Measurements from ENCODE around the gene PLPPR1.
"Not testable (repeated sequence)": the region's sequence is repeated elsewhere in the genome, so short reads cannot be mapped to it uniquely, and the experiment has no call there.

The PLPPR1 gene

DNA sequence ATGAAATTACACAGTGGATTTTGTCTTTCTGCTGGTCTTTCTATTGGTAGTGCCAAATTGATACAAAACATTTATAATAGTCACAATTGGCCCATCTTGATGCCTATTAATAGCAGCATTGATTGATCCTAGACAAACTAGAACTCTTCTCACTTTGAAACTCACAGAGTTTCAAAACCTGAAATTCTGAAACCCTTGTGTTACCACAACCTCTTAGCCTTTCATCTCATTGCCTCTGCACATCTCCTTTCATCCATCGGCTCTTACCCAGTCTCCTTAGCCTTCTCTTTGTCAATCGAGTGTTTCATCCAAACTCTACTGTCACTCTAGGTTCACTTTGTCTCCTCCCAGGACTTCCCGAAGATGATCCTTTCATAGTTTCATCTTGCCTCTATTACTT, 22.1 kb downstream of the PLPPR1 start:
- no peak for DNase-seq

- no peak for DNase-seq
Observed at GRCh38 chr9:101054657-101055056, 26.1 kb downstream of the PLPPR1 start.

GRCh38 chr9:101055516-101055915, 27.0 kb downstream of the PLPPR1 start:
- no peak for DNase-seq

DNA sequence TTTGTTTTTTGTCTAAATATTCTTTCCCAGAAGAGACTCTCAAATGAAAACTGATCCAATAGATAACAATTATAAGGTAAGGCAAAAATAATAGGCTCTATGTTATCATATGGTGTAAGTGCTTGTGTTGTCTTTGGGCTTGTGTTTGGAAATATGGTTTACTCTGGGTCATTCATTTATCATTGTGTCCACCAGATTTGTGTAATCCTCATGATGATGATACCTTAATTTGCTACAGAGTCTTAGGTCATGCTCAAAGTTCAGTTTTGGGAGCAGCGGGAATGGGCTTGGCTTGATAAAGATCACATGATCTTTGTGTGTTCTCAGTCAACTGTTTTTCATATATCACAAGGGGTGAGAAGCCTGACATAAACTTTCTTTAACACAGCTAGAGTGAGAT, 34.2 kb downstream of the PLPPR1 start:
- no peak for DNase-seq

DNA sequence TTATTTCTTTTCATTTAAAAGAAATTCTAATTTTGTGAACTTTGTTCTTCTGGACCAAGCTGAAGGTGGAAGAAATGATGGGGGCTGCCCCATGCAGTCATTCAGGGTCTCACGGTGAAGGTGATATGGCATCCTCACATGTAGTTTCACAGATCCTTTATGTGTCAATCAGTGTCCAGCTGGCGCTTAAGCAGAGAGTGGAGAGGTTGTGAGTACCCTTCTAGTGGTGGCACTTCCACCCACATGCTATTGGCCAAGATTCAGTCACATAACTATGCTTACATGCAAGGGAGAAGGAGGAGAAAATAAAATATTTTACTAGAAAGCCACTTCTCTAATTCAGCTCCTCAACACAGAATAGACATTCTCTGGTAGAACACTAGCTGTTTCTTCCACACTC, 34.7 kb downstream of the PLPPR1 start:
- no peak for DNase-seq

GRCh38 chr9:101064206-101064605, 35.7 kb downstream of the PLPPR1 start:
- DNase-seq = no peak

DNA sequence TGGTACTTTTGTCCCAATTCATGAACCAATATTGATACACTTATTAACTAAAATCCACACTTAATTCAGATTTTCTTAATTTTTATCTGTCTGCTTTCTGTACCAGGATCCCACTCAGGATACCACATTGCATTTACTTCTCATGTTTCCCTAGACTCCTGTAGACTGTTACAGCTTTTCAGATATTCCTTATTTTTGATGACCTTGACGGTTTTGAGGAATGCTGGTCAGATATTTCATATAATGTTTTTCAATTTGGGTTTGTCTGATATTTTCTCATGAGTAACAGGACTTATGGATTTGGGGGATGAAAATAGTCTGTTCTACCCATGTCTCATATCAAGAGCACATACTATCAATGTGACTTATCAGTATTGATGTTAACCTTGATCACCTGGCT, 37.4 kb downstream of the PLPPR1 start:
- DNase-seq = no peak

DNA sequence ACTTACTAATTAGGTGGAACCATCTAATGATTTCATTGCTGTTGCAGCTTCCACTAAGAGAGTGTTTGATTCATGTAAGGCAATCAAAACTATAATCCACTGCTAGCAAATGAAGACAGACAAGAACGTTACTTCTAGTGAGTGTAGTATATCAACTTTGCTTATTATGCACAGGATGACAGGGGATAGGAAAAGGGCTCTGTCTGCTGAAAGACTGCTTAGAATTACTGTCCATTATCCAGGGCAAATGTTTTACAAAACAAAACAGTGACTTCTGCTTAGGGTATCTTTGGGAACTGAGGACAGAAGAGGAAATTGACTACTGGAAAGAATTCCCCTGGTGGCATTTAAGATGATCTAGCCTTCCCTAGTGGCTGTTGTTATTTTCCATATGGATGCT, 40.2 kb downstream of the PLPPR1 start:
- no peak for DNase-seq

- no peak for DNase-seq
Observed at GRCh38 chr9:101072259-101072658, 43.7 kb downstream of the PLPPR1 start.

DNA sequence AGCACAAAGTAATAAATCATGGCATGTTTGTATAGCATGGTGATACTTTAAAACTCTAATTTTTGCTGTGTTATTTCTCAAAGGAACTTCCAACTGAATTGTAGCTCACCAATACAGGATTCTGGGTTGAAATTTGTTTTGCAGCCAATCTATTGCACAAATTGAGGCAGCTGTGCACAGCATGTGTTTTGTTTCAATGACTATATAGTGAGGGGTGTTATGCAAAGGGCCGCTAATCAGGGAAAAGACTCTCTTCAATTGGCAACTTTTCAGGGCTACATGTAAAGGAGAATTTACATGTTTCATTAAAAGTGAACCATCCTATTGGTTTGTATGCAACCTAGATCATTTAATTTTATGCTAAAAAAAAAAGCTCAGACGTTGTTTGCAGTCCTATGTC, 44.6 kb downstream of the PLPPR1 start:
- DNase-seq = no peak

DNA sequence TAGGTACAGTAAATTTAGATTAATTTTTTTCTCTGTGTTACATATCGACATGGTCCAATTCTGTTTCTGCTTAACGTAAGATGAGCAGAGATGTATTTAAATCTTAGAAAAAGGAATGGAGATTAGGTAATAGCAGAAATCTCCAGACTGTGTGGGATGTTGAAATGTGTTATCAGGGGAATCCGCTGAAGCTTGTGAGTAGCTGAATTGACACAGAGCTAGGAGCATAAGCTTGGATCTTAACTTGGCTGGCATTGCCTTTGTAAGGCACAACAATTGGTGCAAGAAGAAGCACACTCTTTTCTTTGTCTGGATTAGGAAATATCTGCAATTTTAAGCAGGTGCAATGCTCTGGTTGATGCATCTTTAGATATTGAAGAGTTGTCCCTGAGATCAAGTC, 53.1 kb downstream of the PLPPR1 start:
- DNase-seq = no peak

DNA sequence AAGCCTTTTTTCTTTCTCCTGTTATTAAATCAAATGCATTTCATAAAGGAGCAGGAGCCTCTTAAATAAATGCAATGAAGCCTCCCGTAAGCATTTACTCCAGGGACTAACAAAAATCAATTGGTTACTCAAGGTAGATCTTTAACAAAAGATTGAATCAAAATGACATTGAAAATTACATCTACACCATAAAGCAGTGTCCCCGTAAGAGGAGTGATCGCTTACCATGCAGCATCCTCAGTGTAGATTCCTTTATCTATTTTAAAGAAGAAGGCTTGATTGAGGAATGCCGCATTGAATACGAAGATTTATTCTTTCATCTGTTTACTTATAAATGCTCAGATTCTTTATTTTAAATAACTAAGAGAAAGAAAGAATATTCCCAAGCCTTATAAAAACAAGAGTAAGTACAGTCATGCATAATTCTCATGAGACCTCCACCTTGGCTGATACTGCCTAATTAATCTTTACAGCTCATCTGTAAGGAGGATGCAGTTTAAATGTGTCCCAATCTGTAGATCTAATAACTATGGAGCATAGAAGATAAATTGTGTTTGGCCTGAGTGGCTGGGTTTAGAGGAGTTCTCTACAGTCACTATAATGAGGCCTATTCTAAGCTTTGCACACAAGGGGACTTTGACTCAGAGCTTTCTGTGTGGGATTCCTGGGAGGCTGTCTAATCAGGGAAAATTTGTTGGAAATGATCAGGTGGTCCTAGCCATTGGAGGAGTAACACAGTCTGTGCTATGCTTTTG, 55.1 kb downstream of the PLPPR1 start:
- DNase-seq = no peak

GRCh38 chr9:101087426-101087825, 58.9 kb downstream of the PLPPR1 start:
- DNase-seq = no peak

DNA sequence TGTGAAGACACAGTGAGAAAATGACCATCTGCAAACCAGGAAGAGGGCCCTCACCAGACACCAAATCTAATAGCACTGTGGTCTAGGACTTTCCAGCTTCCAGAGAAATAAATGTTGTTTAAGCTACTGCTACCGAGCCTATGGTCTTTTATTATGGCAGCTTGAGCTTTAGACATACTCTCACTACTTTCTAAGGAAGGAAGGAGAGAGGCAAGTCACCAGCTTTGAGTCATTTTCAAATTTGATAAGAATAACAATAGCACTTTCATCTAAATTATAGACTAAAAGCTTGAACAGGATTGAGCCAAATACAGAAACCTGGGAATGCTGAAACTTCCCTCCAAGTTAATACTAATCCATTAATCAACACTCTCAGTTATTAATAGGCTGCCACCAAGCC, 64.4 kb downstream of the PLPPR1 start:
- DNase-seq = no peak

DNA sequence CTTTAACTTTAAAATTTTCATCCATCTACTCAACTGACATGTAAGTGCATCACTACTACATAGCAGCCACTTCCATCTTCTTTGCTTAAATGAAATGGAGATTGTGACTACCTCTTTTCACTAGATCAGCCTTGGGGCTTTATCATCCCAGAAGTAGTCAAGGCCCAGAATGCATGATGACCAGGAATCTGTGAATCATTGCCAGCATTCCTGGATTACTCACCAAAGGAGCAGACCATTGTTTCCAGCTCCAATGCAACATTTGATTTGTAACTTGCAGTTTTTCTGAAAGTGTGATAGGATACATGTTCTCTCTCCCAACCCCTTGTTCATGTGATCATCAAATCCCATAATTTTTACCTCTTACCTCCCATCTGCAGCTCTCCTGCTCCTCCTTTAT, 65.1 kb downstream of the PLPPR1 start:
- DNase-seq = no peak

DNA sequence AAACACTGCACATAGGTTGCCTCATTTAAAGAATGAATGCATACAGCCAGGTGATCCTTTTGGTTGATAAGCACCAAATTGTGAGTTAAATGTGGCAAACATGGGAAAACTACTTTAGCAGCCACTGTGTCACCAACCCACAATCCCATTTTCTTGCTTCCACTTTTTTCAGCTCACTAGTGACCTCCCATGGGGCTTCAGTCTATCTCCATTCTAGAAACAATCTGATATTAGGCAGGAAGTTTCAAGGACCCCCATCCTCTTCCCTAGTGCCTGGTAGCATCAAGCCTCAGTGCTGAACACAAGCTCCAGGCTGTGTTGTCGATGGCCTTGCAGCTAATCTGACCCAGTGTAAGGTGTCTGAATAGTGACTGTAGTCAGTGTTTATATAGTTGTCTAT, 66.2 kb downstream of the PLPPR1 start:
- DNase-seq = no peak

GRCh38 chr9:101097210-101097609, 68.7 kb downstream of the PLPPR1 start:
- no peak for DNase-seq

GRCh38 chr9:101098392-101098791, 69.9 kb downstream of the PLPPR1 start:
- no peak for DNase-seq

GRCh38 chr9:101114317-101114716, 85.8 kb downstream of the PLPPR1 start:
- no peak for DNase-seq

GRCh38 chr9:101115102-101115501, 86.6 kb downstream of the PLPPR1 start:
- DNase-seq = no peak

GRCh38 chr9:101117161-101117560, 88.6 kb downstream of the PLPPR1 start:
- no peak for DNase-seq

- DNase-seq = peak; percentile 18 to 36
Observed at GRCh38 chr9:101119206-101119819, 90.8 kb downstream of the PLPPR1 start.

GRCh38 chr9:101121836-101122399, 93.4 kb downstream of the PLPPR1 start:
- DNase-seq = no peak

- DNase-seq = no peak
Observed at GRCh38 chr9:101126556-101126955, 98.0 kb downstream of the PLPPR1 start.

DNA sequence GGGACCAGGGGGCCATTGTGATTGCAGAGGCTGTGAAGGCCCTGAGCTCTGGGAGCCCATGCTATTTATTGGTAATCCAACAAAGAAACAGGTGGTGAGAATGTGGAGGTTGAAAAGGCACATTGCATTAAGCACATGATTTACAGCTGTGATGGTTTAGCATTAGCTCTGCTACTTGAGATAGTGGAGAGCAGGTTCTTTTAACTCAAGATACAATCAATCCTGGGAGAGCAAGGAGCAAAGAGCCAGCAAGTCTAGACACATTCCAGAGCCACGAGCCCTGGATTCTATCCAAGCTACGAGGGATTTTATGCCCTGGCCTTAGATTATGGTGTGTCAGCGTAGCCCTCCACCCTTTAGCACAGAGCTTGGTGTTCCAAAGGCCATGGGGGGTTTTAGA, 98.8 kb downstream of the PLPPR1 start:
- DNase-seq = not testable (repeated sequence)
